Skeletal muscle satellite cell (primary cell): ENCODE results near the gene DACT2.
"Not testable (repeated sequence)": the region's sequence is repeated elsewhere in the genome, so short reads cannot be mapped to it uniquely, and the experiment has no call there.

Experiments
- H3K27me3 ChIP-seq: 2 replicates; pipeline ENCODE4 v1.7.0; 2013; ENCODE audit warnings: low read length; ENCODE audit not compliant: control insufficient read depth, insufficient read depth
- H3K36me3 ChIP-seq: 2 replicates; pipeline ENCODE4 v1.7.0; 2013; ENCODE audit warnings: mild to moderate bottlenecking, control low read depth, low read length; ENCODE audit not compliant: insufficient read depth
- H3K4me1 ChIP-seq: 2 replicates; pipeline ENCODE4 v1.7.0; 2013; ENCODE audit warnings: low read length; ENCODE audit not compliant: control insufficient read depth, insufficient read depth
- H3K4me2 ChIP-seq: 2 replicates; pipeline ENCODE4 v1.7.0; 2013; ENCODE audit warnings: mild to moderate bottlenecking, low read length
- H3K4me3 ChIP-seq: 2 replicates; pipeline ENCODE4 v1.7.0; 2013; ENCODE audit warnings: low read length
- H3K9ac ChIP-seq: 2 replicates; pipeline ENCODE4 v1.7.0; 2013; ENCODE audit warnings: mild to moderate bottlenecking, low read depth, low read length, moderate library complexity
- H3K9me3 ChIP-seq: replicated peaks from 2 replicates; pipeline ENCODE4 v1.7.0; 2013; ENCODE audit warnings: mild to moderate bottlenecking, control low read depth, low read length

The DACT2 gene

GRCh38 chr6:168318090-168318489, 1.5 kb downstream of the DACT2 start:
- H3K9ac ChIP-seq: no peak overlapping the region
- no peaks in the 10 kb centered on the region for H3K9me3 ChIP-seq
- H3K27me3 ChIP-seq: no peaks in the 10 kb centered on the region
- H3K4me1 ChIP-seq: no peaks in the 10 kb centered on the region
- no peak overlapping the region for H3K4me3 ChIP-seq
- no peak overlapping the region for H3K4me2 ChIP-seq
- no peaks in the 10 kb centered on the region for H3K36me3 ChIP-seq

GRCh38 chr6:168315596-168315995, 4.0 kb downstream of the DACT2 start:
- Histone ChIP-seq H3K9me3 (peaks cover under 1% of the 10 kb centered on the region), H3K27me3 (no peaks in the 10 kb centered on the region), H3K4me3 (no peak overlapping the region), H3K9ac (no peak overlapping the region), H3K36me3 (no peaks in the 10 kb centered on the region), H3K4me1 (no peaks in the 10 kb centered on the region), H3K4me2 (no peak overlapping the region)

GRCh38 chr6:168314948-168315347, 4.6 kb downstream of the DACT2 start:
- Histone ChIP-seq H3K36me3 (no peaks in the 10 kb centered on the region), H3K4me3 (no peak overlapping the region), H3K9ac (no peak overlapping the region), H3K4me1 (no peaks in the 10 kb centered on the region), H3K4me2 (no peak overlapping the region), H3K27me3 (no peaks in the 10 kb centered on the region), H3K9me3 (peaks cover 7% of the 10 kb centered on the region)

GRCh38 chr6:168314021-168314420, 5.6 kb downstream of the DACT2 start:
- H3K4me3 ChIP-seq: no peak overlapping the region
- H3K36me3 ChIP-seq: no peaks in the 10 kb centered on the region
- no peak overlapping the region for H3K4me2 ChIP-seq
- no peaks in the 10 kb centered on the region for H3K4me1 ChIP-seq
- H3K9me3 ChIP-seq: peaks cover 11% of the 10 kb centered on the region
- no peaks in the 10 kb centered on the region for H3K27me3 ChIP-seq
- H3K9ac ChIP-seq: no peak overlapping the region

- Histone ChIP-seq H3K27me3 (no peaks in the 10 kb centered on the region), H3K4me2 (no peak overlapping the region), H3K4me1 (no peaks in the 10 kb centered on the region), H3K9me3 (peaks cover 15% of the 10 kb centered on the region), H3K4me3 (no peak overlapping the region), H3K9ac (no peak overlapping the region), H3K36me3 (no peaks in the 10 kb centered on the region)
Measured at GRCh38 chr6:168313431-168314011, 6.1 kb downstream of the DACT2 start.

- not testable (repeated sequence) for H3K9ac ChIP-seq, H3K4me2 ChIP-seq, H3K36me3 ChIP-seq, H3K4me1 ChIP-seq, H3K4me3 ChIP-seq, H3K27me3 ChIP-seq
- H3K9me3 ChIP-seq: peaks cover 25% of the 10 kb centered on the region
Measured at GRCh38 chr6:168312125-168312507, 7.5 kb downstream of the DACT2 start.

GRCh38 chr6:168311410-168312124, 8.0 kb downstream of the DACT2 start:
- H3K36me3 ChIP-seq: no peaks in the 10 kb centered on the region
- H3K9ac ChIP-seq: no peak overlapping the region

GRCh38 chr6:168310945-168311344, 8.6 kb downstream of the DACT2 start:
- no peak overlapping the region for H3K4me3 ChIP-seq
- H3K9me3 ChIP-seq: peaks cover 28% of the 10 kb centered on the region
- H3K9ac ChIP-seq: no peak overlapping the region
- H3K27me3 ChIP-seq: no peaks in the 10 kb centered on the region
- H3K4me1 ChIP-seq: no peaks in the 10 kb centered on the region
- no peaks in the 10 kb centered on the region for H3K36me3 ChIP-seq
- H3K4me2 ChIP-seq: no peak overlapping the region

More at GRCh38 chr6:168311410-168312124, 8.0 kb downstream of the DACT2 start:
- H3K9me3 ChIP-seq: peaks cover 28% of the 10 kb centered on the region
- no peak overlapping the region for H3K4me3 ChIP-seq
- no peaks in the 10 kb centered on the region for H3K4me1 ChIP-seq
- no peak overlapping the region for H3K4me2 ChIP-seq
- no peaks in the 10 kb centered on the region for H3K27me3 ChIP-seq

- Histone ChIP-seq H3K4me3 (no peak overlapping the region), H3K9me3 (peaks cover 28% of the 10 kb centered on the region), H3K4me2 (no peak overlapping the region)
Measured at GRCh38 chr6:168310403-168310802, 9.2 kb downstream of the DACT2 start.

GRCh38 chr6:168309997-168310396, 9.6 kb downstream of the DACT2 start:
- H3K36me3 ChIP-seq: no peaks in the 10 kb centered on the region
- H3K9ac ChIP-seq: no peak overlapping the region
- peaks cover 28% of the 10 kb centered on the region for H3K9me3 ChIP-seq
- no peaks in the 10 kb centered on the region for H3K27me3 ChIP-seq
- H3K4me2 ChIP-seq: no peak overlapping the region
- H3K4me1 ChIP-seq: no peaks in the 10 kb centered on the region
- H3K4me3 ChIP-seq: no peak overlapping the region

More at GRCh38 chr6:168310403-168310802, 9.2 kb downstream of the DACT2 start:
- Histone ChIP-seq H3K36me3 (no peaks in the 10 kb centered on the region), H3K27me3 (no peaks in the 10 kb centered on the region), H3K9ac (no peak overlapping the region), H3K4me1 (no peaks in the 10 kb centered on the region)

- H3K4me3 ChIP-seq: no peak overlapping the region
- H3K4me2 ChIP-seq: no peak overlapping the region
- H3K9ac ChIP-seq: no peak overlapping the region
- peaks cover 33% of the 10 kb centered on the region for H3K9me3 ChIP-seq
- H3K4me1 ChIP-seq: no peaks in the 10 kb centered on the region
- H3K36me3 ChIP-seq: no peaks in the 10 kb centered on the region
- H3K27me3 ChIP-seq: no peaks in the 10 kb centered on the region
Measured at GRCh38 chr6:168309183-168309582, 10.4 kb downstream of the DACT2 start.
